Measurements from ENCODE around the gene FAM240B.

Gene FAM240B

DNA sequence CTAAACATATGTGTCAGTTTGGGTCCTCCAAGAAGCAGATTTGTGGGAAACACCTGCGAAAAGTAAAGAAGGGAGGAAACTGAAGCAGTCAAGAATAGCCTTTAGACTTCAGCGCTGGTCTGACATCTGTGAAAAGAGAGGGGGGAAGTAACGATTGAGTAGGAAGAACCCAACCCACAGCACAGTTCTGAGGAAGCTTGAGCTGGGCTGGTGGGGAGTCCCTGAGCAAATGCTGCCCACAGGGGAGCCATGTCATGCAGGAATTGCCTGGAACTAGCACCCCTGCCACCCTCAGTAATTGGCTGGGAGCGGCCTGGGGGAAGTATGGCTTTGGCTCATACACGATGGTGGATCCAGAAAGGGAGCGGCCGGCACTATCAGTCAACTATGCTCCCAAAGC is 20.6 kb downstream of the FAM240B start:
- no peak for DNase-seq

DNA sequence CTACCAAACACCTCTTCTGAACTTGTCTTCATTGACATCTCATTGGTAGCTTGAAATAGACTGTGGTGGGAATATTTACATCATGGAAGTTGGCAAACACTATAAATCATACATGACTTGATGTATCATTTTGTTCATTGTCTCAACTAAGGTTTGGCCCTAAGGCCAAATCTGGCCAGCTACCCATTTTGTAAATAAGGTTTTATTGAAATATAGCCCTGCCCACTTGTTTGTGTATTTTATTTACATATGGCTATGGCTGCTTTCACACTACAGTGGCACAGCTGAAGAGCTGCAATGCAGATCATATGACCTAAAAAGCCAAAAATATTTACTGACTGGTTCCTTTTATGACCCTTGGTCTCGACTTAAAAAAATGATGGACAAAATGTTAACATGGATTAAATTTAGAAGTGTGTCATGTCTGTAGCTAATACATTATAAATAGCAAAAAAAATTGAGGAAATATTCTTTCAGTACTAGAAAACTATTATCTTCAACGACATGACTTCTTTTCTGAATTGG is 22.1 kb downstream of the FAM240B start:
- no peak for DNase-seq

- DNase-seq, result no peak
These were observed 22.9 kb downstream of the FAM240B start for GRCh38 chr9:38696999-38697398.

DNA sequence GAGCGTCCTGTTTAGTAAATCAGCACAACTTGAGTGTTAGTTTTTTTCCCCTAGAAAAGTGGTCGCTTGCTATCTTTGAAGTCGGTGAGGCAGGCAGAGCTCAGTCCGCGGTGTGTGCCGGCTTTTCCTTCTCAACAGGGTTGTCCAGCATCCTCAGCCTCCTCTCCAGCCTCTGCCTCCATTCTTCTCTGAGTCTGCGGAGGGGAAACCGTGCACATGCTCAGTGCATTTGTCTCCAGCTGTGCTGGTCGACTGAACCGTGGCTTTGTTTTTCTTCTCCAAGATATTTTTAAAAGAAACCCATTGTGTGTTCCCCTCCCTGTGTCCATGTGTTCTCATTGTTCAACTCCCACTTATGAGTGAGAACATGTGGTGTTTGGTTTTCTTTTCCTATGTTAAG is 25.3 kb downstream of the FAM240B start:
- DNase-seq, result no peak

- DNase-seq, result no peak
These were observed 27.2 kb downstream of the FAM240B start for GRCh38 chr9:38692707-38693106.

- DNase-seq, result no peak
These were observed 29.4 kb downstream of the FAM240B start for GRCh38 chr9:38690574-38690973.

GRCh38 chr9:38689678-38690077 is 30.3 kb downstream of the FAM240B start:
- DNase-seq, result no peak

- no peak for DNase-seq
These were observed 31.9 kb downstream of the FAM240B start for GRCh38 chr9:38687992-38688391.

DNA sequence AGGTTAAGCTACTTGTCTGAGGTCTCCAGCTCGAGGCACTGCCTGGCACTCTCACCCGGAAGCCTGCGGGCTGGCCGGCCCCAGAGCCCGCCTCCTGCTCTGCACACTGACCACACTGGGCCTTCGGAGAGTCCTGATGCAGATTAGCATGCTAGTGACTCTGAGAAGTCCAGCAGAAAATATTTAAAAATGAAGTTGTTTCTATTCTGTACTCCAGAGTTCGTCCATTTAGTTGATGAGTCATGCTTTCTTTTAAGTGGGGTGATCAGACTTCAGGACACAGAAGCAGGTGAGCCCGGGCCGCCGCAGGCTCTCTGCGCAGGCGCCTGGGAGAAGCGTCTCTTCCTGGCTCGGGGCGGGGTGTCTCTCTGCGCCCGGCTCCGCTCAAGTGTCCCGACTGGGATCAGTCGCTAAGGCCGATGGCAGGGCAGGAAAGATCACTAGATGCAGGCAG is 32.5 kb downstream of the FAM240B start:
- no peak for DNase-seq

DNA sequence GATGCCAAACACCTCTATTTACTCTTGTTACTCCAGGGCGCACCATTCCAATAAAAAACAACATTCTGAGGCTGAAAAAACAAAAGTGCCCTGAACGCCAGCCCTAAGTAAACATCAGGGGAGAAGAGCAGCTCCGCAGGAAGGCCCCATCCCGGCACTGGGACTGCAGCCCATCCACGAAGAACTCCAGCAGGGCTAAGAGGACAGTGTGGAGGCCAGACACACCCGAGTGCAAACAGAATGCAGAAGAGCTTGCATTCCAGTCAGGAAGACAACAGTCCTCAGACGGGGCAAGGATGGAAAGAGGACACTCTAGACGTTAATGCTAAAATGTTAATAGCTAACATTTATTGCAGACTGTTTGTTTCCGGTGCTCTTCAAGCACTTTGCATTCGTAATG is 33.0 kb downstream of the FAM240B start:
- DNase-seq, result no peak

- DNase-seq, result no peak
These were observed 34.4 kb downstream of the FAM240B start for GRCh38 chr9:38685535-38685934.

DNA sequence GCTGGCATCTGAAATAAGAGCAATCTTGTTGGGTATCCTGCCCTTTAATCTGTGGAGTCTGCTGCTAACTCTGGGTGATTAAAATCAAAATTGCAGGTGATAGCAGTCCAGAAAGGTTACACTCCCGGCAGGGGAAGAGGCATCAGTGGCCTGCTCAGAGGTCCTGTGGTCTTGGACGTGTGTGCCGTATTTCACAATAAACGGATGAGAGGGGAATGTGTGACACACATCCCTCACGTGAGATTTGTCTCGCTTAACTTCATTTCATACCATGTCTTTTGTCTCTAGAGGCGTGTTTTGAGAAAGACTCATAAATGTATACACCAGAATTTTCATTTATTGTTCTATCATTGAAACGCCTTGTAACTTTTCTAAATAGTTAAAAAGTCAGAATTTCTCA is 36.6 kb downstream of the FAM240B start:
- DNase-seq, result no peak

DNA sequence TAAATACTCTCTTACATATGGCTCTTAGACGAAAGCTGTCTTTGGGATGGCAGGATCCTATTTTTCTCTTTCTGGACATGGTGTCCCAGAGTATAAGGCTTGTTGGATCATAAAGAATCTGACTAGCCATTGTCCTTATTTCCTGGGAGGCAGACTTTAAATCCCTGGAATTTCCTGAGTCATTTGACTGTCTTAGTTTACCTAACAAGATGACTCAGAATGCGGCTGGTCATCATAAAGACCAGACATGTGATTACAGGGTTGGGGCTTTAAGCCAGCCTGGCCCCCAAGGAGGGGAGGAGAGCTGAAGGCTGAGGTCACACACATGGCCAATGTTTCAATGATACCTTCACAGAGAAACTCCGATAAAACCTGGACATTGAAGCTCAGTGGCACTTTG is 37.2 kb downstream of the FAM240B start:
- no peak for DNase-seq

DNA sequence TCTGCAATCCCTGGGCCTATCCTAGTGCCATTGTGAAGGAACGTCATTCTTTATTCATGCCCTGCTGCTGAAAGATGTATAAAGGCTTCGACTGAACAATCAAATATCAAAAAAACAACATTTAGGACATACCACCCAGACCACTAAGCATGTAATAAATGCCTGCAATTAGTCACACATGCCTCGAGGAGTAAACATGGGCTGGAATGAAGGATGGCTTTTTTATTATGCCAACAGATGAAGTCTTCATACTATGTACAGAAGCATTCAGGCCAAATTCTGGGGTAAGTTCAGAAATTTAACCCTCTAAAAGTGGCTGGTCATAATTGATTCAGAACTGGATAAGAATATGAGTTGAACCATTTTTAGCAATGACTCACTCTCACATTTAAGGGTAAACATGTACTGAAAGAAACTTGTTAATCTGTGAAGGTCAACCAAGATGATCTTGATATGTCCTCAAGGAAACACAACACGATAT is 38.1 kb downstream of the FAM240B start:
- no peak for DNase-seq

DNA sequence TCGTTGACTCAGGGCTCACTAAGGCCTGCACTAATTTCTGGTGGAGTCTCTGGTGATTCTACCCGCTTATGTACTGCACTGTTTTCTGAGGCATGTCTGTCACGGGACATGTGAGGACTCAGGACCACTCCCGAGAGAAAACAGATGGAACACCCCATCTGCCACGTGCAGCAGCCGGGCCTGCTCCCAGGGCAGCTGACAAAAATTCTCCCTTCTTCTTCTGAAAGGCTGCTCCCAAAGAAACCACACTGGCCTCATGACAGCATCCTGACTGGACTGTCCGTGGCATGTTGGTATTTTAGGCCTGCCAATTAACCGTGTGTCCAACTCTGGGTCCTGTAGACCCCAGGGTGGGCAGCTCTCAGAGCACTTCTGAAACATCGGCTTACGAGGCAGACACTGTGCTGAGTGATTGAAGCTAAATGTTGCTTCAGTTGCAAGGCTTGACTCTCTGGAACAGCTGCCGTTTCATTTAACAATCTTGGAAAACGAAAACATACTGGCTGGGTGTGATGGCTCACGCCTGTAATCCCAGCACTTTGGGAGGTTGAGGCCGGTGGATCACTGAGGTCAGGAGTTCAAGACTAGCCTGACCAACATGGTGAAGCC is 39.0 kb downstream of the FAM240B start:
- DNase-seq, result no peak

GRCh38 chr9:38677660-38678303 is 42.2 kb downstream of the FAM240B start:
- DNase-seq, result no peak

- no peak for DNase-seq
These were observed 44.1 kb downstream of the FAM240B start for GRCh38 chr9:38675831-38676230.

DNA sequence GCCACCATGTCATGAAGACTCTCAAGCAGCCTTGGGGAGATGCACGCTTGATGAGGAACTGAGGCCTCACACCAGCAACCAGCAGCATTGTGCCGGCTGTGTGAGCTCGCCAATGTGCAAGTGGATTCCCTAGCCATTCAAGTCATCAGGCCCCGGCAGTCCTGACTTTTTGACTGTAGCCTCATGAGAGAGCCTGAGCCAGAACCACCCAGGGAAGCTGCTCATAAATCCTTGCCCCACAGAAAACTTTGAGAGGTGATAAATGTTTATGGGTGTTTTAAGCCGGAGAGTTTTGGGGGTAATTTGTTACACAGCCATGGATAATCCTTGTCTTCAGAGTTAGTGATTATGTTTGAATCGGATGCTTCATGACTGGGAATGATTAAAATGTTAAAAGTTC is 44.7 kb downstream of the FAM240B start:
- no peak for DNase-seq

DNA sequence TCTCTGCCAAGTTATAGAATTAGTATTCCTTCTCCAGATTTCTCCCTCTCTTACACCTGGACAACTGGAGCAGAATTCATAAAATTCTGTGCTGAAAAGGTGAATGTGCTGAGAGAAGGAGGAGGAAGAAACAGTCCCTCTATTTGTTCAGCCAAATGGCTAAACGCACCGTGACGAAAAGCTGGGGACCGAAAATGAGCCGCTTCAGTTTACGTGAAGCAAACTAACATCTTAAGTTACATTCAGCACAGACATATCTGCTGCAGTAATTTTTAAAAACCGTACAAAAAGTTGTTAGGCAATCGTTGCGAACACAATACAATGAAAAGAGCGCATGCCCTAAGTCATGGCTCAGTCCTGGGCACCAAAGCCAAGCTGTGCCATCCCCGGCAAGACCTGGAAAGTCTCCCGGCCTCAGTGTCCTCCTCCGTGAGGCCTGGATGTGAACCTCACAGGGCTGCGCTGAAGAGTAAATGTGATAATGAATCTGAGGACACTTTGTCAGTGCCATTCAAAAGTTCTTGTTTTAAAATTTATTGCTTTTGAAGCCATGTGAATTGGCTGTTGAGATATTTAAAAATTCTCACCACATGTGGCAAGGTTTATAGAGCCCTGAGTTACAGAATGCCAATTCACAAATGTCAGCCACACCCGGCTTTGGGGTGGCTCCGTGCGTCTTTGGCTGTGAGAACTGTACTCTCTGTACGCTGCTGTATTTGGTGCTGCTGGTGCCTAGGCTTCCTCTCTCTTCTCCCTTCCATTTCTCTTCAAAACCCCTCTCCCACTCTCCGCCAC is 46.3 kb downstream of the FAM240B start:
- DNase-seq, result no peak

- DNase-seq, result no peak
These were observed 48.2 kb downstream of the FAM240B start for GRCh38 chr9:38671748-38672147.

- DNase-seq, result no peak
These were observed 48.6 kb downstream of the FAM240B start for GRCh38 chr9:38671372-38671731.

DNA sequence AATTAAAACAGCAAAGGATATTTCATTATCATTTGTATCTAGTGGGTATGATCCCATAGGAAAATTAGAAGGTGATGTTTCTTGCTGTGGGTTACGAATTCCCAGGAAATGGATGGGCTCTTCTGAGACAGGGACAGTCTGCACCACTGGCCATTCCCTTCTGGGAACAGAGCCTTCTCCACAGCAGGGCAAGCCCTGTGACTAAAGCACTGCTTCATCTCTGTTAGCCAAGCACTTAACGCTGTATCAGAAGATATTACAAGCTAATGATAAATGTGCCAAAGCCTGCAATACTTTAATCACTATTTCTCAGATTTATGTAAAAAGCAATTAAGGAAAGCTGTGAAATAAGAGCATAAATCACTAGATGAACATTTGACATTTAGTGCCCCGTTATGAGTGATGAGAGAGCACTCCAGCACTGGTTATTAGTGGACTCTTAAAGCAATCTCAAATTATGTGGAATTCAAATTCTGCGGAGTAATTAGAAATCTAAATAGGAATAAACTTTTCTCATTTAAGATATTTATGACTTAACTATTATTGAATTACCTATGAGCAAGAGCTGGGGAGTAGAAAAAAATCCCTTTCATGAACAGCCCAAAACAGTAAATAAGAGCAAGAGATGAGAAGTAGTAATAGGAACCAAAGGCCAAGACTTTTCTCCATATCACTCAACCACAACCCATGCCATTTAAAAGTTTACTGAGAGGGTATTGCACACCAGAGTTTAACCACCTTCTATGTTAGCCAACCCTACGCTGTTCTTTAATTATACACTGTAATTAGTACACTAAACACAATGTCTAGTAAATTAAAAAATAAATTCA is 49.2 kb downstream of the FAM240B start:
- no peak for DNase-seq

All from Kasumi-1 (cell line).